NCI-H1048 (cell line): ENCODE results near the gene APOB.

Experiments used
- DNase-seq: peaks from one replicate; lab custom pipeline; 2025; lab: John Stamatoyannopoulos, UW

The APOB gene, protein sequence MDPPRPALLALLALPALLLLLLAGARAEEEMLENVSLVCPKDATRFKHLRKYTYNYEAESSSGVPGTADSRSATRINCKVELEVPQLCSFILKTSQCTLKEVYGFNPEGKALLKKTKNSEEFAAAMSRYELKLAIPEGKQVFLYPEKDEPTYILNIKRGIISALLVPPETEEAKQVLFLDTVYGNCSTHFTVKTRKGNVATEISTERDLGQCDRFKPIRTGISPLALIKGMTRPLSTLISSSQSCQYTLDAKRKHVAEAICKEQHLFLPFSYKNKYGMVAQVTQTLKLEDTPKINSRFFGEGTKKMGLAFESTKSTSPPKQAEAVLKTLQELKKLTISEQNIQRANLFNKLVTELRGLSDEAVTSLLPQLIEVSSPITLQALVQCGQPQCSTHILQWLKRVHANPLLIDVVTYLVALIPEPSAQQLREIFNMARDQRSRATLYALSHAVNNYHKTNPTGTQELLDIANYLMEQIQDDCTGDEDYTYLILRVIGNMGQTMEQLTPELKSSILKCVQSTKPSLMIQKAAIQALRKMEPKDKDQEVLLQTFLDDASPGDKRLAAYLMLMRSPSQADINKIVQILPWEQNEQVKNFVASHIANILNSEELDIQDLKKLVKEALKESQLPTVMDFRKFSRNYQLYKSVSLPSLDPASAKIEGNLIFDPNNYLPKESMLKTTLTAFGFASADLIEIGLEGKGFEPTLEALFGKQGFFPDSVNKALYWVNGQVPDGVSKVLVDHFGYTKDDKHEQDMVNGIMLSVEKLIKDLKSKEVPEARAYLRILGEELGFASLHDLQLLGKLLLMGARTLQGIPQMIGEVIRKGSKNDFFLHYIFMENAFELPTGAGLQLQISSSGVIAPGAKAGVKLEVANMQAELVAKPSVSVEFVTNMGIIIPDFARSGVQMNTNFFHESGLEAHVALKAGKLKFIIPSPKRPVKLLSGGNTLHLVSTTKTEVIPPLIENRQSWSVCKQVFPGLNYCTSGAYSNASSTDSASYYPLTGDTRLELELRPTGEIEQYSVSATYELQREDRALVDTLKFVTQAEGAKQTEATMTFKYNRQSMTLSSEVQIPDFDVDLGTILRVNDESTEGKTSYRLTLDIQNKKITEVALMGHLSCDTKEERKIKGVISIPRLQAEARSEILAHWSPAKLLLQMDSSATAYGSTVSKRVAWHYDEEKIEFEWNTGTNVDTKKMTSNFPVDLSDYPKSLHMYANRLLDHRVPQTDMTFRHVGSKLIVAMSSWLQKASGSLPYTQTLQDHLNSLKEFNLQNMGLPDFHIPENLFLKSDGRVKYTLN (N-terminal part only)

DNA sequence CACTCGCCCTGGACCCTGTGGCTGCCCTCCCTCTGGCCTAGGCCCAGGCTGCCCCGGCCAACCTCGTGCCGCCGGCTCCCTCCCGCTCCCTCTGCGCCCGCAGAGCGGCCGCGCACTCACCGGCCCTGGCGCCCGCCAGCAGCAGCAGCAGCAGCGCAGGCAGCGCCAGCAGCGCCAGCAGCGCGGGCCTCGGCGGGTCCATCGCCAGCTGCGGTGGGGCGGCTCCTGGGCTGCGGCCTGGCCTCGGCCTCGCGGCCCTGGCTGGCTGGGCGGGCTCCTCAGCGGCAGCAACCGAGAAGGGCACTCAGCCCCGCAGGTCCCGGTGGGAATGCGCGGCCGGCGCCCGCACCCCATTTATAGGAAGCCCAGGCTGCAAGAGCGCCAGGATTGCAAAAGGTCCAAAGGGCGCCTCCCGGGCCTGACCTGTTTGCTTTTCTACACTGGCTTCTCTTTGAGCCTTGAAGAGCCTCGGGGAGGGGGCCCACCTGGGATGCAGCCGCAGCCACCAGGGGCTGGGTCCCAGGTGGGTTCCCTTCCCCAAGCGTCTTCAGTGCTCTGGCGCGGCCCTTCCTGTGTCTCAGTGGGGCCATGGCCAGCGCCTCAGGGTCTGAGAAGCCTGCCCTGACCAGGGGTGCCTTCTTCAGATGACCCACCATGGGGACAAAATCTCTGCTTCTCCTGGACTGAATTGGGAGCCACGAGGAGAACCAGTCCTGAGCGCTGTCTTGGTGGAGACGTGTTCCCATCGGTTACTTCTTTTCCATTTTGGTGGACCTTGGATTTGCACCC lies at the start of gene APOB:
Gene APOB (minus strand): TSS at position 330 of the 789 bp plus-strand sequence. CDS start 128 bp downstream, at position 202.
- DNase-seq, result no peak

DNA sequence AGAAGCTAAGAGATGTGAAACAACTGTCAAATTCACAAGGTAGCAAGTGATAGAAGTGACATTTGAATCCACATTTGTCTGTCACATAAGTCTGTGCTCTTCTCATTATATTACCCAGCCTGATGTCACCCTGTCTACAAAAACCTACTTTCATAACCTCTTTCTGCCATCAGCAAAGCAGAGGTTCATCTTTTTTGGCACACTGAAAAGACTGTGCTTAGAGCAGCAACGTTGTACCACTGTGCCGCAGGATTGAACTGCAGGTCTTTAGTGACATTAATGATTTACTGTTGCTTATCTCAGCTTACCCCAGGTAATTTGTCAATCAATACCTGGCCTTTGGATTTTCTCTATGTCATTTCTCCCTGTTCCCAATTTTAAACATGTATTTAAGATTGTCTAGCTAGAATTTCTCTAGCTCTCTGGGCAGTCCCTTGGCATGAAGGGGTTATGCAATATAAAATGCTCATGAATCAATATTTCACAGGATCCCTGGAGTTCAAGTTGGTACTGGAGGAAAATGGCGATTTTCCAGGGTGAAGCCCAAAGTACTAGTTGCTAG lies 48.5 kb upstream of the APOB start:
- DNase-seq, result no peak

DNA sequence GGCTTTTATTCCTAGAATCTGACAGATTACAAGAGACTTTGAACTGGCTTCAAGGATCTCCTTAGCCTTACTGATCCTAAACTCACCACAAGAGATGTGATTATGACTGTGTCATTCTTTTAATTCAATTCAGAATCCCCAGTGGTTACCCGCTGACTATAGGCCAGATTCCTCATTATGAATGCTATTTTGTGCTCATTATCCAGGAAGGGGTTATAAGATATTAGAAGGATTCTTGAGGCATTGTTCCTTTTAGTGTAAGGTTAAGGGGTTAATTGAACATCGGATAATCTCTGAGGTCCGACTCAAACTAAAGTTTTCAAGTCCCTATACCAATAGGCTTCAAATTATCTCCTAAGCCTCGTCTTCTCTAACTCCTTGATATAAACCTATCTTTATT lies 40.5 kb upstream of the APOB start:
- no peak for DNase-seq

DNA sequence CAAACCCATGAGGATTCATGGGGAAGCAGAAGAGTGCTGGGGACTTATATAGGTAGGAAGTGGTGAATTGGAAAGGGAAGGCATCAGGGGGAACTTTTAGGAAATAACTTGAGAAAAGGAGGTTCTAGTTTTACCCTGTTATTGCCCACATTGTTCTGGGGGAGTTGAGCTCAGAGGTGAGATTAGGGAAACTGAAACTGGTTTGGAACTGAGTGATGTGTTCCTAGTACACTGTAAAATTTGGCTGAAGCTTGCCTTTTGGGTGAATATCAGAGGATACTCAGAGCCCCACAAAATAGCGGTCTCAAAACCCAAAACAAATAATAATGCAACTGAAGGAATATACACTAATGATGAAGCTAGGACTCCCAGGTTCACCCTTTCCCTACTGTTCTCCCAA lies 39.6 kb upstream of the APOB start:
- no peak for DNase-seq

DNA sequence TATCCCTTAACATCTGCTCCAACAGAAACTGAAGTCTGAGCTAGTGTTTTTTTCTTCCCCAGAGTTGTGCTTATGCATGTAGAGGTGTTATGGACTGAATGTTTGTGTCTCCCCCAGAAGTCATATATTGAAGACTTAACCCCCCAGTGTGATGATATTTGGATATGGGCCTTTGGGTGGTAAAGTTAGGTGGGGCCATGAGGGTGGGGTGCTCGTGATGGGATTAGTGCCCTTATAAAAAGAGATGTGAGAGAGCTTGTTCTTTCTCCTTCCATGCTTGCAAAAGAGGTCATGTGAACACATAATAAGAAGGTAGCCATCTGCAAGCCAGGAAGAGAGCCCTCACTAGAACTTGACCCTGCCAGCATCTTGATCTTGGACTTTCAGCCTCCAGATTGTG lies 34.4 kb upstream of the APOB start:
- no peak for DNase-seq

DNA sequence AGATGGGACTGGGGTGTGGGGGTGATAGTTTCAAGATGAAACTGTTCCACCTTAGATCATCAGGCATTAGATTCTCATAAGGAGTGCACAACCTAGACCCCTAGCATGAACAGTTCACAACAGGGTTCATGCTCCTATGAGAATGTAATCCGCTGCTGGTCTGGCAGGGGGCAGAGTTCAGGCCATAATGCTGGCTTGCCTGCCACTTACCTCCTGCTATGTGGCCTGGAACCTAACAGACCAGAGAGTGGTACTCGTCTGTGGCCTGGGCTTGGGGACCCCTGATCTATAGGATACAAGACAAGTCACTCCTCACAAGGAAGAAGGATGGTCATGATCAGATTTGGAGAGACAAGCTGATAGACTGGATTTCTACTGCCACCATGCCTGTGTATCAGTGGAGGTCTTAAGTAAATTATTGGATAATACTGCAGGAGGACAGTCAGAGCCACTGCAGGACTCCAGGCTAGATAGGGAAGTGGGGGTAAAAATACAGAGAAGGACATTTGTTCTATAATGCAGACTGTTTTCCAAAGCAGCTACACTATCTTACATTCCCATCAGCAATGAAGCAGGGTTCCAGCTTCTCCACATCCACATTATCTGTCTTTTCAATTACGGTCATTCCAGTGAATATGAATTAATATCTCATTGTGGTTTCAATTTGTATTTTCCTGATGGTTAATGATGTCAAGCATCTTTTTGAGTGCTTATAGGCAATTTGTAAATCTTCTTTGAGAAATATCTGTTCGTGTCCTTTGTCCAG lies 28.8 kb upstream of the APOB start:
- no peak for DNase-seq

DNA sequence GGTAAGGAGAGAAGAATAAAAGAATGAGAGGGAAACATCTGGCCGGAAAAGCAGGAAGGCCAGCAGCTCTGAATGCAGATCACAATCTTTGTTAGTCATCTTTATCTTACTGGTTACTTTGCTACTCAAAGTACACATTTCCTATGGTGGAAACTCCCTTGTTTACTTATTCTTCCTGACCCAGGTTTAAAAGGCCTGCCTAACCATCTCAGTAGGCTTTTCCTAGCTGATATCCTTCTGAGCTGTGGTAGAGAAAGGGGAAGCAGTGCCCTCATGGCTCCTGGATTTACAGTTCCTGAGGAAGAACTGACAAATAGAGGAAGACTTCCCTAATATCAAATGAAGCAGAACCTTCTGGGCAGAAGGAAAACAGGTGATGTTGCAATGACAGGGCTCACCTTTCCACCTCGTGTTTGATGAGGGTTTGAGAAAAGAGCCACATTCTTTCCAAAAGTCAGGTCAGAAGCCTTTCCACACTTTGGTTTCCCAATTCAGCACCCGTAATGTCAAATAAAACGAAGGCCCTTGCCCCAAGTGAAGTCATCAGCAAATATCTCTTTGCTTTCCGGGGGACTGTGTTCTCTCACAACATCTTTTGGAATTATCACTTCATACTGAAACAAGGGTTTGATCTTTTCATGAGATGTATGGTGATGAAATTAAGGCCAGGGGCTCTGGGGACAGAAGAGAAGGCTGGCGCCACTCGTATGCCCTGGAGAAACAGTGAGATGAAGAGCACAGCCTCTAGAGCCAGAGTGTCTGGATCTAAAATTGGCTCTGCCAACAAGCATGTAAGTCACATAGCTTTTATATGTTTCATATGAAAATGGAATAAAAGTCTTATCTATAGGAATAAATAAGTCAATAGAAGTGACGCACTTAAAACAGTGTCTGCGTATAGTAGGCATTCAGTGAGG lies 26.7 kb upstream of the APOB start:
- no peak for DNase-seq

DNA sequence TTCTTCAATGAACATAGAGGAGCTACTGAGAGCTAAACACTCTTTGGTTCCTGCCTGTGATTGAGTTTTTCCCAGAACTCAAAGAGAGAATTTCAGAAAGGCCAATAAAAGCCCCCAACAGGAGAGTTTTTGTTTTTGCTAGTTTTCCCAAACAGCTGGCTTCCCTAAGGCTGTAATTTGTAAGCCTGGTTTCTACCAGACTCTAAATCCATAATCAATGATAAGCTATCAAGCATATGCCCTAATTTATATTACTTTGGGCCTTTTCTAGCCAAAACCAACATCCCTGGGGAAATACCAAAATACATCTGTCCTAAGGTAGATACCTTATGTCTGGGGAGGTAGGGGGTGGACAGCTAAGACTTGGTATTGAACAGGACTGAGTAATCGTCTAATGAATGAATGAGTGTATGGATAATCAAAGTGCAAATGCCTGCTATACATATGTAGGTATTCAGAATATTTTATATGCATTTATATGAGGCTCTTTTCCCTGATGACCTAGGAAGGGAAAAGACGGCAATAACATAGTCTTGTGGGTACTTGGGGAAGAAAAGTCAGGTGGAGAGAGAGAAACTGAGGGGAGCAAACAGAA lies 26.0 kb upstream of the APOB start:
- DNase-seq, result no peak

DNA sequence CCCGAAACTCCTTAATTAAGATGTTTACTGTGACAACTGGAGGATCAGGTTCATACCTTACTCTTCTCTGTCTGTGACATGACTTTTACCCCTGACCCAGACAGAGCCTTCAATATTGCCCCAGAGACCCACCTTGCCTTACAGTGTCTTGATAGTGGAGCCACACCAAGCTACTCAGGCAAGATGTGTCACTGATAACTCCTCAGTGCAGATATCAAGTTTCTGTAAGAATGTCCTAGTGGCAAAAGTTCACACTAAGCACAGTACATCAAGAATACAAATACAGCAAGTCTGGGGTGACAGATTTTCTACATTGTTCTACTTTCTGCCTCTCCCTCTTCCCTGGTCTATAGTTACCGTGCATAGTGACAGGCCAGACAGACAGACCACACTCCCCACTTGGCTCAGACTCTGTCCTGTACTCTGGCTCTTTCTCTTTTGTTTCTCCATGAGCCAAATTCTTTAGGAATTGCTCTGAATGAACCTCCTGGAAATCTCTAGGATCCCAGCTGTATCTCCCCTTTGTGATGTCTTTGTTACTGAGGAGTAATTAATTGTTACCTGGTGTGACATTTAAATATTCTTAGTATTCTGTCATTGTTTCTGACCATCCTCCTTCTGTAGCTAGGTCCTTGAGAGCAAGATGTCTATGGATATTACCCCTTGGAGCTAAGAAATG lies 24.1 kb upstream of the APOB start:
- DNase-seq, result no peak

DNA sequence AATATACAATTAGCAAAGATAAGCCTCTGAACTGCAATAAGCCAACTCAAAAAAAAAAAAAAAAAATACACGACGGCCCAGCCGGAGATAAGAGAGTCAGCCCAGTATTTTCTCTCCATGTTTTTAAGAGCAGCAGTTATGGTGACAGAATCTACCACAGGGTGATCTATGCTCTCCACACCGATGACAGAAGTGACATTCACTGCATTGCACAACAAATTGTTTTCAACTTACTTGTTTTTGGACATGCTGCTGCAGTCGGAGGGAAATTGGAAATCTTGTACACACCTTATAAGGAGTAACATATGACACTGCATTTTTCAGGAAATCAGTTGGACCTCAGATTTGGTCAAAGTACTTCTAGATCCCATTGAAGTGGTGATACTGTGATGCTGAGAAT lies 23.3 kb upstream of the APOB start:
- no peak for DNase-seq

DNA sequence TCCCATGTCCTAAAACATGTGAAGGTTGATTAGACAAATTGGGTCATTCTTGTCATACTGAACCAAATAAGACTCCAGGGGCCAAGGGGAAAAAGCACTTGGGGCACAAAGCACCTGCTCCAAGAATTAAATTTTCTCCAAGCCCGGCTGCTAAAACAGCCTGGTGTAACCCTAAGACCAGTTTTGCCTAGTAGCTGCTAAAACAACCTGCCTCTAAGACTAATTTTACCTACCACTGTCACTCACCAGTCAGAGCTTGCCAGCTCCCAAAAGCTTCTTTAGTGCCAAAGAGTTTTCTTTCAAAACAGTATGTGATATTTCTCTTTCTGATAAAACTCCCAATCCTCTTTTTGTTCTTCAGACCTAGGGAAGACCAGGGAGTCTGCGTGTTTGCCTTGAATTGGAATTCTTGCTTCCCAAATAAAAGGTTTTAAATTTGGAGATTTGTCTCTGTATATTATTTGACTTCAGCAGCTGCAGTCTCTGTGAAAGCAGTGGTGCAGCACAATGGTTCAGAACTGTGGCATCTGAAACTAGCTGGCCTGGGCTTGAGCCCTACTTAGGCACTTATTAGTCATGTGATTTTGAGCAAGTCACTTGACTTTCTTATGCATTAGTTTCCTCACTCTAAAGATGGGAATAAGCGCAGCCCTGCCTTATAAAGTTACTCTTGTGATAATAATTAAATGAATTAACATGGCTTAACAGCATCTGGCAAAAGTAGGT lies 16.2 kb upstream of the APOB start:
- no peak for DNase-seq

DNA sequence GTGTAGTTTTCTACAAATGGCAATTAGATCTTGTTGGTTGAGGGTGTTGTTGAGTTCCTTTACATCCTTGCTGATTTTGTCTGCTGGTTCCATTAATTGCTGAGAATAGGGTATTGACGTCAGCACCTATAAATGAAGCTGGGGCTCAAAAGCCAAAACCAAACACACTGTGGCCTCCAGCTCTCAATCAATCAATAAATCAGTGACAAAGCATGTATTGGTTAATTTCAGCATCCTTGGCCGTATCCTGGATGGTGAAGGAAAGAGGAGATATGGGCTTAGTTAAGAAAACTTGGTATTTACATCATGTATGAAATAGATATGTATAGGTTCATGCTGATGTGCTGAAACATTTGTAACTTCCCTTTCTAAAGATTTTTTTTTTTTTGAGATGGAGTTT lies 13.2 kb upstream of the APOB start:
- no peak for DNase-seq

DNA sequence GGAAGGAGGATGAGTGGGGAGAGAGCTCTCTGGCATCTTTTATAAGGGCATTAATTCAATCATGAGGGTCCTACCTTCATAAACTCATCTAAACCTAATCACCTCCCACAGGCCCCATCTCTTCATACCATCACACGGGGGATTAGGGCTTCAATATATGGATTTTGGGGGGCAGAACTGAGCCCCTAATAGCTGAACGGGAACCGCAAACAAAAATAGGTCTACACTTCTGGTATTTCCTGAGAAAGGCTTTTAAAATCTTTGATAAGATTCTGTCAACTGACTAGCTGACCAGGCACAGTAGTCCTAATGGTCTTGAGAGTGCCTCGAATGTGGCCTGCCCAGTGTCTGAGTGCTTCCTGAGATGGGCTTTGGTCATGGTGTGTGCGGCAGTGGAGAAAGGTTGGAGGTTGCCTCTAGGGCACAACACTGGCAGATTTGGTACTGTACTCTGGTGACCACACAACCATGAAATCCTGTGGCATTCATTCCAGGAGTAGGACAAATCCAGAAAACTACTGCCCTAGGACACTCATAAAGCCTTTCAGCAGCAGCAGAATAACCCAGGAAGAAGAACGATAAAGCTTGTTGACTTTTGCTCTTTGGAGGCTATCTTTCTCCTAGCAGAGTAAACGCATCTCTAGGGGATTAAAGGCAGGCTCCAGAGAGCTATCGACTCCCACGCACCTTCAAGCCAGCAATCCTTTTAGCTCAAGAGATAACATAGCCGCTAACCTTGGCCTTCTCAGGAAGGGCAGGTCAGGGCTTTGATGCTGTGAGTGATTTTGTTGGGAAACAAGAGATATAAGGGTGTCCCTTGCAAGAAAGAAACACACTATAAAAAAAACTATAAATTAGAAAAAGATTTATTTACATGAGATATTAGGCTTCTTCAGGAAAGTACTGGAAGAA lies 12.3 kb upstream of the APOB start:
- DNase-seq, result no peak

DNA sequence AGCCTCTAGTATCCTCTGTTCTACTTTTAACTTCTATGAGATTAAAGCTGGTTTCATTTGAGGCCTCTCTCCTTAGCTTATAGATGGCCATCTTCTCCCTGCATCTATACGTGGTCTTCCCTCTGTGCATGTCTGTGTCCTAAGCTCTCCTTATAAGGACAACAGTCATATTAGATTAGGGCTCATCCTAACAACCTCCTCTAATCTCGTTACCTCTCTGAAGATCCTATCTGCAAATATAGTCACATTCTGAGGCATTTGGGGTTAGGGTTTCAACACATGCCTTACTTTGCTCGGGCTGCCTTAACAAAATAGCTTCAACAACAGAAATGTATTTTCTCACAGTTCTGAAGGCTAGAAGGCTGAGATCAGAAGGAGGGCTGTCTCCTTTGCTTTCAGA lies 11.6 kb upstream of the APOB start:
- DNase-seq, result no peak

DNA sequence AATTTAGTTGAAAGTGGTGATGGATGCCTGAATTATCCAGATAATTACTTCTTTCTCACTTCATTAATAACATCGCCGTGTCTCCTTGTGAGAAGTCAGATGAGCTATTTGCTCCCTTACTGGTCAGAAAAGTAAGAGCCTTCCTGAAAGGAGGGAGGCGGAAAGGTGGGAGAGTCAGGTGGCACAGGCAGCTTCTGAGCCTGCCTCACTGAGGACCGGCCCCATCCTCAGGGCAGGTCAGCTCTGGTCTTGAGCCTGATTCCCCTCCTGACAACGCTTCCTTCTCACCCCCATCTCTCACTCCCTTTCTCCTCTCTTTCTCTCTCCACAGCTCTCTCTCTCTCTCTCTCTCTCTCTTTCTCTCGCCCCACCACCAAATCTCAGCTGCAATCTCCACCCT lies 10.1 kb upstream of the APOB start:
- no peak for DNase-seq

DNA sequence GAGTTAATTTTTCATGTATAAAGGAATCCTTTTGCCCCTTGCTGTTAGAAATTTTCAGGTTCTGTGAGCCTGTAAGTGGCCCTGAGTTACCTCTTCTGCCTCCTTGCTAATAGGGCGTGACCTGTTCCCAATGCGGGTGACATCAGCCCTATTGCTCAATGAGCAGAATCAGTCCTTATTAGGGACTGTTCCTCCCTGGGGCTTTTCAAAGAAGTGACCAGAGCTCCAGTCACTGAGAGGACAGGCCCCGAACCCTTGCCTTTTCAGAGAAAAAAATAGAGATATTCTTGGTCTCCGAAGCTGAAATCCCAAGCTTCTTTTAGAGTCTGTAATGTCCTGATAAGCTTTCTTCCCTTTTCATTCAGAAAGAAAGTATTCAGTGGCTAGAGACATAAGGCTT lies 8.2 kb upstream of the APOB start:
- no peak for DNase-seq

DNA sequence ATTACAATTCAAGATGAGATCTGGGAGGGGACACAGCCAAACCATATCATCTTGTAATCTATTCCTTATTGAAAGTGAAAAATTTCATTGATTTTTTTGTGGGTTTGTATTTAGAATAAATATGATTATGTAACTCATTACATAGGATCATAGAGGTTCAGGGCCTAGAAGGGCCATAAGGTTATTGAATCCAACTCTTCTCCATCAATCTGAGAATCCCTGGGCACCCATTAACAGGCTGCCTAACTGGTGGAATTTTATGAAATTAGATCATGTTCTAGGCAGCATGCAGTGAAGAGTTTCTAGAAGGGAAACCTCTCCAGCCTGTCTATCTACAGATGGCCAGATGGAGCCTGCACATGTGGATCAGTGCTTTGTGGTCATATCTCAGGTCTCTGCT lies 6.3 kb upstream of the APOB start:
- DNase-seq, result no peak
